Central memory CD8-positive, alpha-beta T cell (primary cell): ENCODE results near the gene KCNIP4.

ENCODE experiments used
- ATAC-seq: fragments of 150-1000 bp; cut with Tn5 transposase; replicated peaks from 2 replicates; pipeline ENCODE4 v1.10.0; 2022; ENCODE audit warnings: mild to moderate bottlenecking, moderate FRiP score, moderate number of reproducible peaks; ENCODE audit not compliant: poor library complexity, severe bottlenecking; ENCODE audit errors: extremely low read depth
- DNase-seq, 2 donors: peaks; one replicate each; pipeline ENCODE4 v3.0.0; 2021; ENCODE audit warnings: low spot score in 2 of 2
- H3K27ac Mint-ChIP-seq: one replicate; pipeline ENCODE4 v1.8.0; 2022; ENCODE audit warnings: low read depth, mild to moderate bottlenecking, moderate library complexity, mixed read lengths
- H3K27me3 Mint-ChIP-seq: one replicate; pipeline ENCODE4 v1.8.0; 2022; ENCODE audit warnings: mixed read lengths
- H3K36me3 Mint-ChIP-seq: one replicate; pipeline ENCODE4 v1.8.0; 2022; ENCODE audit warnings: mild to moderate bottlenecking, moderate library complexity, mixed read lengths; ENCODE audit not compliant: insufficient read depth
- H3K4me1 Mint-ChIP-seq: one replicate; pipeline ENCODE4 v1.8.0; 2022; ENCODE audit warnings: mixed read lengths
- H3K4me3 Mint-ChIP-seq: one replicate; pipeline ENCODE4 v1.8.0; 2022; ENCODE audit warnings: mild to moderate bottlenecking, moderate library complexity, mixed read lengths
- H3K9me3 Mint-ChIP-seq: one replicate; pipeline ENCODE4 v1.8.0; 2022; ENCODE audit warnings: mixed read lengths

The KCNIP4 gene

DNA sequence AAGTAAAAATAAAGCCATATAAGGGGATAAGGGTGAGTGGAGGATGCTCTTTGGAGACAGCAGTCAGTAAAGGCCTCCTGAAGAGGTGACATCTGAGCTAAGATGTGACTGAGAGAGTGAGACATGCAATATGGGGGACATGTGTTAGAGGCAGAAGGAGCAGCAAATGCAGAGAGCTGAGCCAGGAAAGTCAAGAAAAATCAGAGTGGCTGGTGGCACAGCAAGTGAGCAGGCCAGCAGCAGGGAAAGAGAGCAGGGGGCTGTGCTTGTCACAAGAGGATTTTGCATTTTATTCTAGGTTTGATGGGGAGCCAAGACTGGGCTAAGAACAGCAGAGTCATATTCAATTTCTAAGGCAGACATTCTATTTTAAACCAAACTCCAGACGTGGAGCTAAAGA, 394.5 kb downstream of the KCNIP4 start:
- no peaks in the 10 kb centered on the region for H3K4me1 Mint-ChIP-seq
- DNase-seq (no peak), ATAC-seq (no peak)
- no peaks in the 10 kb centered on the region for H3K27me3 Mint-ChIP-seq
- H3K9me3 Mint-ChIP-seq: peaks cover 10% of the 10 kb centered on the region
- no peak overlapping the region for H3K4me3 Mint-ChIP-seq
- no peak overlapping the region for H3K27ac Mint-ChIP-seq
- no peaks in the 10 kb centered on the region for H3K36me3 Mint-ChIP-seq

GRCh38 chr4:21552455-21552854, 396.1 kb downstream of the KCNIP4 start:
- H3K36me3 Mint-ChIP-seq: no peaks in the 10 kb centered on the region
- ATAC-seq (no peak), DNase-seq (no peak)
- no peak overlapping the region for H3K27ac Mint-ChIP-seq
- H3K9me3 Mint-ChIP-seq: peaks cover 5% of the 10 kb centered on the region
- H3K4me3 Mint-ChIP-seq: no peak overlapping the region
- H3K27me3 Mint-ChIP-seq: no peaks in the 10 kb centered on the region
- no peaks in the 10 kb centered on the region for H3K4me1 Mint-ChIP-seq

- no peaks in the 10 kb centered on the region for H3K27me3 Mint-ChIP-seq
- no peaks in the 10 kb centered on the region for H3K36me3 Mint-ChIP-seq
- DNase-seq (no peak), ATAC-seq (no peak)
- H3K27ac Mint-ChIP-seq: no peak overlapping the region
- H3K4me3 Mint-ChIP-seq: no peak overlapping the region
- peaks cover 16% of the 10 kb centered on the region for H3K9me3 Mint-ChIP-seq
- H3K4me1 Mint-ChIP-seq: no peaks in the 10 kb centered on the region
Measured at GRCh38 chr4:21544955-21545354, 403.6 kb downstream of the KCNIP4 start.

GRCh38 chr4:21544415-21544814, 404.2 kb downstream of the KCNIP4 start:
- no peak for DNase-seq
- H3K9me3 Mint-ChIP-seq: peaks cover 16% of the 10 kb centered on the region
- H3K4me3 Mint-ChIP-seq: no peak overlapping the region
- no peak overlapping the region for H3K27ac Mint-ChIP-seq
- no peaks in the 10 kb centered on the region for H3K27me3 Mint-ChIP-seq
- no peak for ATAC-seq
- H3K36me3 Mint-ChIP-seq: no peaks in the 10 kb centered on the region
- H3K4me1 Mint-ChIP-seq: no peaks in the 10 kb centered on the region

DNA sequence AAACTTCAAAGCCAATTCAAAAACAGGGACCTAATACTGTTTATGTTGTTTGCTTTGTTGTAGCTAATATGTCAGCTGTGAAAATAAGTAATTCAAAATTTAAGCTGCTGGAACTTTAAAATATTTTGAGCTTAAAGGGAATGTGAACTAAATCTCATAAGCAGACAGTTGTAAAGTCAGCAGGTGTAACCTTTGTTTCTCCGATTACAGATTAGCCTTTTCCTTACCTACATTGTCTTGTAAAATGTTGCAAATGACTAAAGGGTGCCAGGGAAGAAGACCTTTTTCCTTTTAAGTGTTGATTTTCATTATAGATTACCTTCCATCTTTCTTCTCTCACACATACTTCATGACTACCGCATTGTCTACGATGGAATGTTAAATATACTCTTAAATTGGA, 405.1 kb downstream of the KCNIP4 start:
- H3K27me3 Mint-ChIP-seq: no peaks in the 10 kb centered on the region
- H3K36me3 Mint-ChIP-seq: no peaks in the 10 kb centered on the region
- ATAC-seq (no peak), DNase-seq (no peak)
- no peak overlapping the region for H3K27ac Mint-ChIP-seq
- peaks cover 16% of the 10 kb centered on the region for H3K9me3 Mint-ChIP-seq
- no peak overlapping the region for H3K4me3 Mint-ChIP-seq
- no peaks in the 10 kb centered on the region for H3K4me1 Mint-ChIP-seq

- Mint-ChIP-seq H3K36me3 (no peaks in the 10 kb centered on the region), H3K9me3 (peaks cover 16% of the 10 kb centered on the region), H3K27me3 (no peaks in the 10 kb centered on the region), H3K4me1 (no peaks in the 10 kb centered on the region), H3K27ac (no peak overlapping the region), H3K4me3 (no peak overlapping the region)
- ATAC-seq (no peak), DNase-seq (no peak)
Measured at GRCh38 chr4:21535898-21536297, 412.7 kb downstream of the KCNIP4 start.

DNA sequence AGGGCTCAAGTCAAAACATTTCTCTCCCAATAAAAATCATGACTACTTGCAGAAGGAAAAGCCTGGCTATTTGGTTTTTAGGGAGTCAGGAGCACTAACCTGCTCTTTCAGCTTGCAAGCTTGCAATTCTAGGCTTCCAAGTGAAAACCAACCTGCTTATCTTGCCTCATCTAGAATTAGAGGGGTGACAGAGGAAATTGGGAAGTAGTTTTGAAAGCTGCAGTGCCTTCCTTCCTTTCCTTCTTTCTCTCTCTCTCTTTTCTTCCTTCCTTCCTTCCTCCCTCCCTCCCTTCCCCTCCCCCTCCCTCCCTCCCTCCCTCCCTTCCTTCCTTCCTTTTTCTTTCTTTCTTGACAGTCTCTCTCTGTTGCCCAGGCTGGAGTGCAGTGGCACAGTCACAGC, 417.5 kb downstream of the KCNIP4 start:
- H3K36me3 Mint-ChIP-seq: no peaks in the 10 kb centered on the region
- no peak overlapping the region for H3K27ac Mint-ChIP-seq
- no peaks in the 10 kb centered on the region for H3K4me1 Mint-ChIP-seq
- H3K27me3 Mint-ChIP-seq: no peaks in the 10 kb centered on the region
- ATAC-seq (no peak), DNase-seq (no peak)
- peaks cover 20% of the 10 kb centered on the region for H3K9me3 Mint-ChIP-seq
- no peak overlapping the region for H3K4me3 Mint-ChIP-seq

DNA sequence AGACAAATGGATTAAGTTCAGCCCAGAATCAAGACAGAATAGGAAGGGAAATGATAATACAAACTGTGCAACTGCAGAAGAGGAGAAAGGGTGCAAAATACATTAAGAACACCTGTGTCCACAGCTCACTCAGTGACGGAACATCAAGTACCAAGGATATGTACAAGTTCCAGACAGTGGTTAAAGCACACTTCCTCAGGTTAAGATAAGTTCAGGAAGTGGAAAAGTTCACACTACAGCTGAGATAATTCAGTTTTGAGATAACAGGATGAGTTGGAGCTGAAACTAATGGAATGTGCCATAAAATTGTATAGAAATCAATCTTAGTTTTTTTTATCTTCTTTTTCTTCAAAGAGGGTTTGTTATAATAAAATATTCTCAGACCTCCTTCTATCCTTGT, 419.4 kb downstream of the KCNIP4 start:
- ATAC-seq: no peak
- no peak for DNase-seq
- Mint-ChIP-seq H3K9me3 (peaks cover 14% of the 10 kb centered on the region), H3K36me3 (no peaks in the 10 kb centered on the region), H3K27ac (no peak overlapping the region), H3K27me3 (no peaks in the 10 kb centered on the region), H3K4me1 (no peaks in the 10 kb centered on the region), H3K4me3 (no peak overlapping the region)

GRCh38 chr4:21522296-21522695, 426.3 kb downstream of the KCNIP4 start:
- Mint-ChIP-seq H3K4me1 (no peaks in the 10 kb centered on the region), H3K4me3 (no peak overlapping the region), H3K36me3 (no peaks in the 10 kb centered on the region), H3K27me3 (no peaks in the 10 kb centered on the region), H3K9me3 (peaks cover 36% of the 10 kb centered on the region), H3K27ac (no peak overlapping the region)
- DNase-seq: no peak
- ATAC-seq: no peak

DNA sequence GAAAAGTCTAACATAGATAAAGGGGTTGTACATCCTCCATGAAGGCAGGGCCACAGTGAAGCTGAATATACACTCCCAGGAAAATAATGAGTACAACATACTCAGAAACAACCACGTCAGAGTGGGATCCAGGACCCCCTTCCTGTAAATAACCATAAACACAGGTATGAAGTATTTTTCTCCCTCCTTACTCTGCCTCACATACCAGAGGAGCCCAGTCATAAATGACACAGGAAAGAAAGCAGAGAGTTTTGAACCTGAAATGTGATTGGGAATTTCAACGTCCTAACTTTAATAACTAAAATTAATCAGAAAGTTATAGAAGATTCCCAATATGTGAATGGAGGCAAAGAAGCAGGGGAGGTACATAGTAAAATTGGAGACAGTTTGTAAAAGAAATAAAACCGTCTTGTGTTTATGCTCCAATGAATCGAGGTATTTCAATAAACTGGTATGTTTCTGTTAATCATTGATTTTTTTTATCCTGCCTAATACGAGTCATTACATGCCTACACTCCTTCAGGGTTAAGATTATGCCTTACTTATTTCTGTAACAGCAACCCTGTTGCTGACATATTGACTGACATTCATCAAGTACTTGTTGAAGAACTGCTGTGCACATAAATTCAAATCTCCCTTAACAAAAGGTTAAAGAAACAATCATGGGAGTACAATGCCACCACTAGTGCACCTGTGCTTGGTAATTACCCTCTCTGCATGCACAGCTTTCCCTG, 431.3 kb downstream of the KCNIP4 start:
- DNase-seq: no peak
- ATAC-seq: no peak
- Mint-ChIP-seq H3K36me3 (no peaks in the 10 kb centered on the region), H3K4me3 (no peak overlapping the region), H3K4me1 (no peaks in the 10 kb centered on the region), H3K27me3 (no peaks in the 10 kb centered on the region), H3K27ac (no peak overlapping the region), H3K9me3 (peaks cover 21% of the 10 kb centered on the region)

DNA sequence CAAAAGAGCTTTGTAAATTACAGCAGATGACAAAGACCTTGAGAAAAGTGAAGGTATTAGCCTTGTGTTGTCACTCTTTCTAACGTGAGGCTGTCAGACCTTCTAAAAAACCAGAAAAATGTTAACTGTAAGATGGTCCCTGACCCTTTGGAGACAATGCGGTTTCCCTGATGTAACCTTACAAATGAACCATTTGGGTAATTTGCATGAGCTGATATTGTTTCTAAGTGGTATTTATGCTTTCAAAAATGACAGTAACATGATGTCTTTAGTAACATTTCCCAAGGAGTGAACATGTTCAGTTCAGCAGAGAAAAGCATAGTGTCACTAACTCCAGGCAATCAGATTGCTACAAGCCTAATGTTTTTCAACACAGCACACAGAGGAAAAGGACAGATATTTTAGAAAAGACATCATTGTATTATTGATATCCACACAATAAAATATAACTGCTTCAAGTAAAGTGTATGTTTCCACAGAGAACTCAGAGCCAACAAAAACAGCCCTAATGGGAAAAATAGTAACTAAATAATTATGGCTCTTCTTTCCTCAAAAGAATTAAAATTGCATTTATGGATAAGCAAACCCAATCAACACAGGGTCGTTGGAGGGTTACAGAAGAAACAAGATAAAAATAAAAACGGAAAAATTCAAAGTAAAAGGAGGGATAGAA, 434.4 kb downstream of the KCNIP4 start:
- no peaks in the 10 kb centered on the region for H3K36me3 Mint-ChIP-seq
- DNase-seq: no peak

GRCh38 chr4:21512353-21512752, 436.2 kb downstream of the KCNIP4 start:
- Mint-ChIP-seq H3K27me3 (no peaks in the 10 kb centered on the region), H3K4me3 (no peak overlapping the region), H3K9me3 (no peaks in the 10 kb centered on the region), H3K36me3 (no peaks in the 10 kb centered on the region), H3K27ac (no peak overlapping the region), H3K4me1 (no peaks in the 10 kb centered on the region)
- ATAC-seq: no peak
- DNase-seq: no peak

More for the DNA sequence above, 434.4 kb downstream of the KCNIP4 start:
- H3K4me3 Mint-ChIP-seq: no peak overlapping the region
- no peak overlapping the region for H3K27ac Mint-ChIP-seq
- ATAC-seq: no peak
- H3K27me3 Mint-ChIP-seq: no peaks in the 10 kb centered on the region
- H3K4me1 Mint-ChIP-seq: no peaks in the 10 kb centered on the region
- peaks cover 8% of the 10 kb centered on the region for H3K9me3 Mint-ChIP-seq

- Mint-ChIP-seq H3K9me3 (peaks cover 13% of the 10 kb centered on the region), H3K36me3 (no peaks in the 10 kb centered on the region), H3K27me3 (no peaks in the 10 kb centered on the region), H3K27ac (no peak overlapping the region), H3K4me3 (no peak overlapping the region), H3K4me1 (no peaks in the 10 kb centered on the region)
- ATAC-seq (no peak), DNase-seq (no peak)
Measured at GRCh38 chr4:21507439-21507838, 441.1 kb downstream of the KCNIP4 start.
